ENCODE data around the gene SLC2A6. TPM values are rescaled to one million over a fixed set of nuclear protein-coding genes. Genes with fewer than 3 reads are reported as not detected.

The SLC2A6 gene
- polyA plus RNA-seq, 1 of the 3 experiments (the other 2 are of a cell fraction), result 5.2 TPM

DNA sequence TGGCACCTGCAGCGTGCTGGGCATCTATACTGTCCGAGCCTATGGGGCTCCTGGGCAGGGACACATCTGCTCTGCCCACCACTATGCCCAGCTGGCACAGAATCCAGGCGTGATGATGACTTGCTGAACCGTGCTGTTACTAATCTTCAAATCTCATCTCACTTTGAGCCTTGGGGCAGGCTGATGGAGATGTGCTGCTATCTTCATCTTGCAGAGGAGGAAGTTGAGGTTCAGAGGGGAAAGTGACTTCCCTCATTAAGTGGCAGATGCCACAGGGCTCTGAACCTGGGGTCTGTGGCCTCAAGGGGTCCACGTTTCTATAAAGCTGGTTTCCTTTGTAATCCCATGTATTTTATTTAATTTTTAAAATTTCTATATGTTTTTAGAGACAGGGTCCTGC, 4.7 kb downstream of the SLC2A6 start:
- Histone ChIP-seq H3K4me3 (ENCODE audit: low read depth in 2 of 2, low read length in 1 of 2) (no peak overlapping the region), H3F3A (replicated peaks; ENCODE audit: insufficient read depth) (no peaks in the 10 kb centered on the region), H2AFZ (ENCODE audit: low read depth) (no peak overlapping the region), H3K9me2 (no peaks in the 10 kb centered on the region), H3K27me3 (ENCODE audit: insufficient read depth) (no peaks in the 10 kb centered on the region), H4K20me1 (ENCODE audit: insufficient read depth) (no peaks in the 10 kb centered on the region), H3K4me1 (ENCODE audit: control insufficient read depth in 1 of 2, insufficient read depth in 2 of 2, low read depth in 1 of 2, low read length in 1 of 2) (peaks cover 0 to 21% of the 10 kb centered on the region in 2 experiments; a peak in 1 of 4 replicates), H3K27ac (ENCODE audit: low read depth in 2 of 2, low read length in 1 of 2) (peak overlapping the region in 1 of 2 experiments; percentile 47; a peak in 2 of 4 replicates), H3K4me2 (no peak overlapping the region), H3K9me3 (no peaks in the 10 kb centered on the region), H3K36me3 (replicated peaks in 1 of 2; ENCODE audit: control insufficient read depth in 1 of 2, insufficient read depth in 2 of 2, low read length in 1 of 2) (peaks cover 0 to 23% of the 10 kb centered on the region in 2 experiments), H3K9ac (no peak overlapping the region), H3K79me2 (ENCODE audit: insufficient read depth) (peaks cover 12% of the 10 kb centered on the region; the same call in 1 of the 2 replicates)
- peak; percentile 42 for TF ChIP-seq GATA2 (CRISPR knock-in tag; IDR thresholded peaks at IDR 0.05)
- TF ChIP-seq TCF12 (IDR thresholded peaks at IDR 0.05), result no peak
- no peak for TF ChIP-seq NRF1 (IDR thresholded peaks at IDR 0.05; ENCODE audit: low read depth, low read length)
- no peak for TF ChIP-seq RXRA (IDR thresholded peaks at IDR 0.05; ENCODE audit: borderline replicate concordance, low read depth)
- TF ChIP-seq MXI1 (IDR thresholded peaks at IDR 0.05; ENCODE audit: low read depth, low read length), result no peak
- no peak for TF ChIP-seq SIN3A (IDR thresholded peaks at IDR 0.05; ENCODE audit: borderline replicate concordance, low read depth, low read length)
- CTCF ChIA-PET, result interaction anchor here (1.2 kb wide), 2 partner anchors 30 to 293 kb away, joined by 3 read pairs; no protein-coding TSS in a partner anchor
- WGBS (ENCODE audit: low lambda C conversion rate), result 69% methylated on average over 3 of the region's 5 CpGs
- no peak for DNase-seq
- POLR2A ChIA-PET, result interaction anchor here (1.6 kb wide), 1 partner anchor 15 kb away, joined by 5 read pairs; the partner anchor contains the start of gene CACFD1

DNA sequence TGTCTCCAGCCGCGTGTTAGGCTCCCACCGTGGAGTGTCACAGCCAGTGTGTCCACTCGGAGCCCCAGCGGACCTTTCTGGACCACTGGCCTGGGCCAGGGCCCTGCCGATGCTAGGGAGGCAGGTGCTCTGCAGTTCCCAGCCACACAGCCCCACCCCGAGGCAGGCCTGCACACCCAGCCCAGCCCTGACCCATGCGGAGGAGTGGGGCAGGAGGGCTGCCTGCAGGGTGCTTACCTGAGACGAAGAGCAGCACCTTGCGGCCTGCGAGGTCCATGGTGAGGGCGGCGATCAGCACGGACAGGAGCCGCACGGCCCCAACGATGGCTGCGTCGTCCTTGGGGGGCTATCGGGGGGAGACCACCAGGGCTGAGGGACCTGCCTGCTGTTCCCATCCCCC, 5.2 kb downstream of the SLC2A6 start:
- Histone ChIP-seq H3K4me3 (ENCODE audit: low read depth in 2 of 2, low read length in 1 of 2) (no peak overlapping the region), H3F3A (replicated peaks; ENCODE audit: insufficient read depth) (no peaks in the 10 kb centered on the region), H3K27ac (ENCODE audit: low read depth in 2 of 2, low read length in 1 of 2) (no peak overlapping the region; a peak in 1 of 4 replicates), H3K4me1 (ENCODE audit: control insufficient read depth in 1 of 2, insufficient read depth in 2 of 2, low read depth in 1 of 2, low read length in 1 of 2) (peaks cover 0 to 21% of the 10 kb centered on the region in 2 experiments; a peak in 1 of 4 replicates), H4K20me1 (ENCODE audit: insufficient read depth) (no peaks in the 10 kb centered on the region), H3K79me2 (ENCODE audit: insufficient read depth) (peaks cover 9% of the 10 kb centered on the region; the same call in 1 of the 2 replicates), H3K9me3 (no peaks in the 10 kb centered on the region), H3K4me2 (no peak overlapping the region), H3K9ac (no peak overlapping the region), H3K9me2 (no peaks in the 10 kb centered on the region), H3K27me3 (ENCODE audit: insufficient read depth) (no peaks in the 10 kb centered on the region), H3K36me3 (replicated peaks in 1 of 2; ENCODE audit: control insufficient read depth in 1 of 2, insufficient read depth in 2 of 2, low read length in 1 of 2) (peaks cover 0 to 23% of the 10 kb centered on the region in 2 experiments), H2AFZ (ENCODE audit: low read depth) (no peak overlapping the region)
- CTCF ChIA-PET, result interaction anchor here (1.2 kb wide), 1 partner anchor 293 kb away, joined by 3 read pairs; no protein-coding TSS in a partner anchor
- TF ChIP-seq TEAD4 (IDR thresholded peaks at IDR 0.05; ENCODE audit: borderline replicate concordance, insufficient read depth) (no peak), EP300 (IDR thresholded peaks at IDR 0.05; ENCODE audit: borderline replicate concordance in 1 of 2, low read depth in 1 of 2, low read length in 1 of 2) (no peak), SMC3 (IDR thresholded peaks at IDR 0.05; ENCODE audit: low read depth, low read length) (no peak), FOSL2 (IDR thresholded peaks at IDR 0.05; ENCODE audit: borderline replicate concordance, low read depth) (no peak), GATA2 (CRISPR knock-in tag; IDR thresholded peaks at IDR 0.05) (no peak), TAF1 (IDR thresholded peaks at IDR 0.05; ENCODE audit: borderline replicate concordance, low read depth, low read length) (no peak), RXRA (IDR thresholded peaks at IDR 0.05; ENCODE audit: borderline replicate concordance, low read depth) (no peak), ELF1 (IDR thresholded peaks at IDR 0.05) (no peak), EZH2phosphoT487 (IDR thresholded peaks at IDR 0.05; ENCODE audit: borderline replicate concordance, low read depth) (no peak), SIN3A (IDR thresholded peaks at IDR 0.05; ENCODE audit: borderline replicate concordance, low read depth, low read length) (no peak), FOXJ3 (CRISPR knock-in tag; IDR thresholded peaks at IDR 0.05) (no peak), RAD21 (IDR thresholded peaks at IDR 0.05; ENCODE audit: low read length) (no peak), JUND (IDR thresholded peaks at IDR 0.05) (no peak), RCOR1 (IDR thresholded peaks at IDR 0.05; ENCODE audit: low read length) (no peak)
- TF ChIP-seq, protein P1, sequence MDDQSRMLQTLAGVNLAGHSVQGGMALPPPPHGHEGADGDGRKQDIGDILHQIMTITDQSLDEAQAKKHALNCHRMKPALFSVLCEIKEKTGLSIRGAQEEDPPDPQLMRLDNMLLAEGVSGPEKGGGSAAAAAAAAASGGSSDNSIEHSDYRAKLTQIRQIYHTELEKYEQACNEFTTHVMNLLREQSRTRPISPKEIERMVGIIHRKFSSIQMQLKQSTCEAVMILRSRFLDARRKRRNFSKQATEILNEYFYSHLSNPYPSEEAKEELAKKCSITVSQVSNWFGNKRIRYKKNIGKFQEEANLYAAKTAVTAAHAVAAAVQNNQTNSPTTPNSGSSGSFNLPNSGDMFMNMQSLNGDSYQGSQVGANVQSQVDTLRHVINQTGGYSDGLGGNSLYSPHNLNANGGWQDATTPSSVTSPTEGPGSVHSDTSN (IDR thresholded peaks at IDR 0.05), result no peak
- TF ChIP-seq, protein P2, sequence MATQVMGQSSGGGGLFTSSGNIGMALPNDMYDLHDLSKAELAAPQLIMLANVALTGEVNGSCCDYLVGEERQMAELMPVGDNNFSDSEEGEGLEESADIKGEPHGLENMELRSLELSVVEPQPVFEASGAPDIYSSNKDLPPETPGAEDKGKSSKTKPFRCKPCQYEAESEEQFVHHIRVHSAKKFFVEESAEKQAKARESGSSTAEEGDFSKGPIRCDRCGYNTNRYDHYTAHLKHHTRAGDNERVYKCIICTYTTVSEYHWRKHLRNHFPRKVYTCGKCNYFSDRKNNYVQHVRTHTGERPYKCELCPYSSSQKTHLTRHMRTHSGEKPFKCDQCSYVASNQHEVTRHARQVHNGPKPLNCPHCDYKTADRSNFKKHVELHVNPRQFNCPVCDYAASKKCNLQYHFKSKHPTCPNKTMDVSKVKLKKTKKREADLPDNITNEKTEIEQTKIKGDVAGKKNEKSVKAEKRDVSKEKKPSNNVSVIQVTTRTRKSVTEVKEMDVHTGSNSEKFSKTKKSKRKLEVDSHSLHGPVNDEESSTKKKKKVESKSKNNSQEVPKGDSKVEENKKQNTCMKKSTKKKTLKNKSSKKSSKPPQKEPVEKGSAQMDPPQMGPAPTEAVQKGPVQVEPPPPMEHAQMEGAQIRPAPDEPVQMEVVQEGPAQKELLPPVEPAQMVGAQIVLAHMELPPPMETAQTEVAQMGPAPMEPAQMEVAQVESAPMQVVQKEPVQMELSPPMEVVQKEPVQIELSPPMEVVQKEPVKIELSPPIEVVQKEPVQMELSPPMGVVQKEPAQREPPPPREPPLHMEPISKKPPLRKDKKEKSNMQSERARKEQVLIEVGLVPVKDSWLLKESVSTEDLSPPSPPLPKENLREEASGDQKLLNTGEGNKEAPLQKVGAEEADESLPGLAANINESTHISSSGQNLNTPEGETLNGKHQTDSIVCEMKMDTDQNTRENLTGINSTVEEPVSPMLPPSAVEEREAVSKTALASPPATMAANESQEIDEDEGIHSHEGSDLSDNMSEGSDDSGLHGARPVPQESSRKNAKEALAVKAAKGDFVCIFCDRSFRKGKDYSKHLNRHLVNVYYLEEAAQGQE (IDR thresholded peaks at IDR 0.05; ENCODE audit: low read depth, low read length), result no peak
- 100% methylated on average over 7 of the region's 20 CpGs for WGBS (ENCODE audit: low lambda C conversion rate)
- POLR2A ChIA-PET, result interaction anchor here (1.6 kb wide), 1 partner anchor 14 kb away, joined by 5 read pairs; the partner anchor contains the start of gene CACFD1
- no peak for DNase-seq

Measured in SK-N-SH (cell line).